Inflammatory macrophage treated with lipopolysaccharide for 1 hour (primary cell): ENCODE results near the gene MTCH1.
"Not testable (repeated sequence)": the region's sequence is repeated elsewhere in the genome, so short reads cannot be mapped to it uniquely, and the experiment has no call there.

Experiments
- DNase-seq, 2 donors: peaks; one replicate each; pipeline ENCODE4 v3.0.0-alpha.2; 2020 to 2022

Gene MTCH1

GRCh38 chr6:36947570-36948351 is 38.2 kb downstream of the MTCH1 start:
- no peak for DNase-seq

DNA sequence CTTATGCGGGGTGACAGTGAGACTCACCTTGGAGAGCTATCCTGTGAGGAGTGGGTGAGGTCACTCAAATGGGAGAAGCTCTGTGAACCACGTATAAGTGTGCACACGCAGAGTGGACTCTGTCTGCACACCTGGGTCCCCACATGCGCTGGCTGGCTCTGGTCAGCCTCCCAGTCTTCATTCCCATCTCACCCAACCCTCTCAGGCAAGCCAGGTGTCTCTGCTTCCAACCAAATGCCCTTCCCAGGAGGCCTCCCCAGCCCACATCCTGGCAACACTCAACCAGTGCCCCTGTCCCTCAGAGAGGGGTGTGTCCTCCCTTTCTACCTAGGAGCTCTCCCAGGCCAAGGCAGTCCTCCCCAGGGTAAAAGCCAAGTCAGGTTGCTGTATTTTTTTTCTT is 39.5 kb downstream of the MTCH1 start:
- DNase-seq, result no peak

- DNase-seq, result no peak
Observed at GRCh38 chr6:36945301-36945700, 40.7 kb downstream of the MTCH1 start.

DNA sequence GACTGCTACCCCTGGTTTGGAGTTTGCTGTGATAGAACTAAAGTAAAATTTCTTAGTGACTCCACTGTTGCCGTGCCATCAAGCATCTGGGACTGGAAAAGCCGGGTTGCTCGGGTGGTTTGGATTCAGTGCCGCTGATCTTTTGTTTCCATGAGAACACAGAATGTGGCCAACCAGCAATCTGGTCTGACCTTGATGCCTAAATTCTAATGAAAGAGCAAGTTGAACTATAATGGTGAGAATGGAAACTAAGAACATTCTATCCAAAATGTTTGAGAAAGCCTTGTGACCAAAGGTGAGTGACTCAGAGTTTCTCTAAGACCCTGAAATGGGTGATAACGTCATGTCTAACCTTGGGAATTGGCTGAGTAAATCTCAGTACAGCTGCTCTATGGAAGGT is 41.3 kb downstream of the MTCH1 start:
- DNase-seq, result no peak

- not testable (repeated sequence) for DNase-seq
Observed at GRCh38 chr6:36942329-36942728, 43.7 kb downstream of the MTCH1 start.

DNA sequence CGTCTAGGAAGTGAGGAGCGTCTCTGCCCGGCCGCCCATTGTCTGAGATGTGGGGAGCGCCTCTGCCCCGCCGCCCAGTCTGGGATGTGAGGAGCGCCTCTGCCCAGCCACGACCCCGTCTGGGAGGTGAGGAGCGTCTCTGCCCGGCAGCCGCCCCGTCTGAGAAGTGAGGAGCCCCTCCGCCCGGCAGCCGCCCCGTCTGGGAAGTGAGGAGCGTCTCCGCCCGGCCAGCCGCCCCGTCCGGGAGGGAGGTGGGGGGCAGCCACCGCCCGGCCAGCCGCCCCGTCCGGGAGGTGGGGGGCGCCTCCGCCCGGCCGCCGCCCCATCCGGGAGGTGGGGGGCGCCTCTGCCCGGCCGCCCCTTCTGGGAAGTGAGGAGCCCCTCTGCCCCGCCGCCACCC is 44.4 kb downstream of the MTCH1 start:
- not testable (repeated sequence) for DNase-seq

DNA sequence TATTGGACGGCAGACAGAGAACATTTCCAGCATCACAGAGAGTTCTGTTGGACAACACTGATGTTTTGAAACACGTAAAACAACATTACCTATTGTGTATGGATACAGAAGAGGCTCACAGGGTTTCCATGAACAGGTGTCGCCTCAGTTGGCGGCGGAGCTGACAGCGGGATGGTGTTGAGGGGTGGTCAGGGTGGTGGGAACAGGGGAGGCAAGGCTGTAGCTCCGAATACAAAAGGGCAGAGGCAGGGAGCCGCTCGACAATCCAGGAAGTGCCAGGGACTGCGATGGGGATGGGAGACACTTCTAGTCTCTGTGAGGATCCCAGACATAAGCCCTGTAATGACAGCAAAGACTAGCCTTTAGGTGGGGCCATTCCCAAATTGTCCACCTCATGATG is 46.0 kb downstream of the MTCH1 start:
- no peak for DNase-seq

DNA sequence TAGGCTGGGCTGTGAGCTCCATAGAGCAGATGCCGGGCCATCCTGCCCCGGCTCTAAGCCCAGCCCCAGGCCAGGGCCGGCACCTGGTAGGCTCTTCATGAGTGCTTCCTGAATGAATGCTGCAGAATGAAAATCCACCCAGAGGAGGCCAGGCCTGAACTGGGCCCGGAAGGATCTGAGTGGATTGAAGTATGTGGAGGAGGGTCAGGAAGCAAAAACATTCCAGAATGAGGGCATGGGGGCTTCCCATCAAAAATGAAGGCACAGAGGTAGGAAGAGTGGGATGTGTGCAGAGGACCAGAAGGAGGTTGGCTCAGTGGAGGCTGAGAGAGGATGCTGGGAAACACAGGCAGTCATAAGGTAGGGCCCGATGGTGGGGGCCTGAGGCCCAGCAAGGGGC is 47.0 kb downstream of the MTCH1 start:
- DNase-seq, result not testable (repeated sequence)

DNA sequence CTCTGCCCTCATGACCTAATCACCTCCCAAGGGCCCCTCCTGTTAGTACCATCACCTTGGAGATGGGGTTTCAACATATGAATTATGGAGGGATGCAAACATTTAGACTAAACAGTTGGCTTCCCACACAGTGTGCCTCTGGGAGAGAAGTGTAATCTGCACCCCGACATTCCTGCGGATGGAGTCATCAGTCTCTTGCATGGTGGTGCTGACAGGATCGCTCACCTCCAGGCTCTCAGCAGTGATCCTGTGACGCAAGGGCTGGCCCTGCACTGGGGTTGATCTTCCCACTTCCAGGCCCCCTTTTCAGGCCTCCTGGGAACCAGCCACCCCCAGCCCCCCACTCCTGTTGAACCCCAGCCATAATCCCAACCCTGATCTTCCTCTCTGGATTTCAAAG is 47.5 kb downstream of the MTCH1 start:
- DNase-seq, result no peak

DNA sequence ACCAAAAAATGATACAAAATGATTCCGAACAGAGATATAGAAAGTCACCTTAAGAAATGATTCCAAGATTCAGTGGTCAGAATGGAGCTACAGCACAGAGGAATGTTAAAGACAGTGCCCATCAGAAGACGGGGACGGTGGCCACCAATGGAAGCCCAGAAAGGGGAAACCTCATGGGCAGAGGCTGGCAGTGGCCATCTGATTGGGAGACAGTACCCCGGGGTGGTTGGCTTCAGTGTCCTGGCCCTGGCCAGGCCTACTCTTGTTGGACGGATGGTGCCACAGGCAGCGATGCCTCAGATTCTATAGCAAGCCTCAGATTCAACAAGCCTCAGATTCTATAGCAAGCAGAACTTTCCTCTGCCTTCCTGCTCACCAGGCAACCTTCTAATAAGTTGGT is 48.1 kb downstream of the MTCH1 start:
- DNase-seq, result no peak

DNA sequence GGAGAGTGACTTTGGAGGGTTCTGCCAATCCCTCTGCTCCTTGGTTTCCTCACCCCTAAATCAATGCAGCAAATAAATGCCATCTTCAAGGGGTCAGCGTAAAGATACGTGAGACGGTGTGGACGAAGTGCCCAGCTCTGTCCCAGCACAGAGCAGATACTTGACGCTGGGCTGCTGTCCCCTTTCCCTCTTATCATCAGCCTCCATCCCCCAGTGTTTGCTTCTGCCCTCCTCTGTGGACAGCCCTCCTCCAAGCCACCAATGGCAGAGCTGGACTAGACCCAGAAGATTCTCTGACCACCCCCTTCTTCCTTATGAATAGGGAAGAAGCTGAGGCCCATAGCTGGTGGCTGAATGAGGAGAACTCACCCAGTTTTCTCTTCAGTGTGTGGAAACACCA is 49.2 kb downstream of the MTCH1 start:
- DNase-seq, result no peak

DNA sequence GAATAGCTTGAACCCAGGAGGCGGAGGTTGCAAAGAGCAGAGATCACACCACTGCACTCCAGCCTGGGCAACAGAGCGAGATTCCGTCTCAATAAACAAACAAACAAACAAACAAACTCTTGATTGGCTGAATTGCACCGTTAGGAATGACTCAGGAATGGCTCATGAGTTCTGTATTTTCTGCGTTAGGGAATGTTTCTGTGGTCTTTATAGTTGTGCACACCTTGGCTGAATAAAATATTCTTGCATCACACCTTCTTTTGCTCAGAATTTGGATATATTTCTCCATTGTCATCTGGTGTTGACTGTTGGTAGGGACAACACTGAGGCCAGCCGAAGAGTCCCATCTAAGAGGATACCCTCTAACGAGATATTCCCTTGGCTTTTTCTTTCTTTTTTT is 51.1 kb downstream of the MTCH1 start:
- no peak for DNase-seq

GRCh38 chr6:36933519-36933918 is 52.5 kb downstream of the MTCH1 start:
- DNase-seq, result no peak

DNA sequence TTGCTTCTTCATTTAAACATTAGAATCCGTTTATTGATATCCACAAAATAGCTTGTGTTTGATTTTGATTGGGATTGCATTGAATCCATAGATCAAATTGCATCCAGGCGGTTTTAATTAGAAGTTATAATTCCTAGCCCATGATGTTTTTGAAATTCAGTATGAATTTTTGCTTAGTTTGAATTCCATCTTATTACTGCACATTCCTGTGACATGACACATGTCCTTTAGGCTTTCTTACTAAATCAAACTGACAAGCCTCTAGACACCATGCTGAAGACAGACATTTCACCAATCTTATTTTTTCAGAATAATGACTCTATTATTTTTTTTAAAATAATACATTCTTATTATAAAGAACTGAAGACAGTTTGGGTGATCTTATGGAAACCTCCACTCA is 52.9 kb downstream of the MTCH1 start:
- DNase-seq, result no peak

DNA sequence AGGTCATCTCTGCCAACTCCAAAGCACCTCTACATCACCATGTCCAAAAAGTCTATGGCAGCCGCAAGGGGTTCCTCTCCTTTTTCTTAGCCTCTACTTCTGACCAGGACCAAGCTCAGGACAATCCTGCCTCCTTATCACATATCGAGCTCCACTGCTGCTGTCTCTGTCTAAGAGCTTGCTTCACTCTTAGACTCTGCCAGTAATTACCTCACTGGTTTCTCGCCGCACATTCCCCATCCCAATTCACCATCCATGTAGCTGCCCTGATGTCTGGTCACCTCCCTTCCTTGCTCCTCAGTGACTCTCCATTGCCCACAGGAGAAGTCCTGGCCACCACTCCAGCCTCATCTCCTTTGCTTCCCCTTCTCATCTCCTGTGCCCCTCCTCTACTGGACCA is 55.5 kb downstream of the MTCH1 start:
- no peak for DNase-seq

GRCh38 chr6:36929607-36930006 is 56.4 kb downstream of the MTCH1 start:
- DNase-seq, result no peak

- no peak for DNase-seq
Observed at GRCh38 chr6:36929152-36929551, 56.8 kb downstream of the MTCH1 start.

DNA sequence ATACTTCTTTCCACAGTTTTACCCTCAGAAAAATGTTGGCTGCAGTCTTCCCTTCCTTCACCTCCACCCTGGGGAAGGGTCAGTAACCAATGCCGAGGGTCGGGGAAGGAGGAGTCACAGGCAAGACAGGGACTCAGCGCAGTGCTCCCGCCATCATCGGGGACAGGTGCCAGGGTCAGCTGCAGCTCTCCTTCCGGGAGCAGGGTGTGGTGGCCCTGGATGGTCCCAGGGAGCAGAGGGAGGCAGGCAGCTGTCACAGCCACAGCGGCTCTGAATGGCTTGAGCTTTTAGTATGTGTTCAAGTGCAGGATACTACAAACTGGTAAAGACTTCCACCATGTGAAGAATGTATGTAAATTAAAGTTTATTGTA is 57.5 kb downstream of the MTCH1 start:
- DNase-seq, result no peak

DNA sequence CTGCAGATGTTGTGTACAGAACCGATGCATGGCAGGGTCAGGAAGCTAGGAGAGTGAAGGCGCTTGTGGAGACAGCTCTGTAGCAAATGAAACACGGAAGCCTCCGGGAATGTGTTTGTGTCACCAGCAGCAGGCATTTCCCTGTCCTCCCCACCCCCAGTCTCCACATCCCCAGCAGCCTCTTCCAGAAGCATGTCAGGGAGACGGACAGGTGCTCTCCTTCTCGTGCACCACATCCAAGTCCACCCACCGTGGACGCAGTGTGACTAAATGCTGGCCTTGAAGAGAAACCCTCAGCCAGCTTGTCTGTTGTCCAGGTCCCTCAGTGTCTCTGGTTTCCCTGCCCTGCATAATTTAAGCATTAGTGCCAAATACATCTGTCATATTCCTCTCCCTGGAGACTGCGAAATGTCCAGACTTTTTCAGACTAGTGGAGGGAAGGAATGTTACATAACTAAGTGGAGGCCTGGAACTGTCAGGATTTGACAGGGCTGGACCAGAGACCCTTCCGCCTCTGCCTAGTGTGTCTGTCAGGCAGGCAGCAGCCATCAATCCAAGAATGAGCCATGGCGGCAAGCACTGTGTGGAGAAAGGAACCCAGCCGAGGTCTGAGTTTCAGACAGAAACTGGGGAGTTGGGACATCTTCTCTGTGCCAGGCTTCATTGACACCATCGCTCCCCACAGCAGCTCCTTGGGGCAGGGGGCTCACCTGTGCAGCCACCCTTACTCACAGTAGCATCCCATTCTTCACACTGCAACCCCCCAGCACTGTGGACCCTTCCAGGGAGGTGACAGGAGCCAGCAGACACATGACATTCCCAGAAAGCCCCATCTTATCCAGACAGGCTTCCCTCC is 58.1 kb downstream of the MTCH1 start:
- DNase-seq, result no peak

GRCh38 chr6:36926708-36927513 is 59.1 kb downstream of the MTCH1 start:
- no peak for DNase-seq

DNA sequence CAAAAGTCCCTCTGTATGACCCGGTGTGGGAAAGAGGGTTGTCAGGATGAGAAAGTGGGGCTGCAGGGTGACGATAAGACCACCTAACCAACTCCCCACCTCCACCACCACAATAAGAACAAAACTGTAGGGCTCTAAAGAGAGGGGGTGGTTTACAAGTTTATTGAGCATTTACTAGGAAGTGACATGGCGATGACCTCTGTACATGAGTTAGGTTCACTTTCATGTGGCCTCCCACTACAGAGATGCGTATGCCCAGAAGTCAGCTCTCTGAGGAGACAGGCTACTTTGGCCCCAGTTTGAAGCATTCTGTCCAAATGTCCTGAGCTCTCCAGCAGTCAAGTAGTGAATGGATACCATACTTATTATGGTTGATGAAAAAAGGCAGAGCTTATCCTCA is 60.2 kb downstream of the MTCH1 start:
- DNase-seq, result no peak

GRCh38 chr6:36924778-36925374 is 61.1 kb downstream of the MTCH1 start:
- no peak for DNase-seq

DNA sequence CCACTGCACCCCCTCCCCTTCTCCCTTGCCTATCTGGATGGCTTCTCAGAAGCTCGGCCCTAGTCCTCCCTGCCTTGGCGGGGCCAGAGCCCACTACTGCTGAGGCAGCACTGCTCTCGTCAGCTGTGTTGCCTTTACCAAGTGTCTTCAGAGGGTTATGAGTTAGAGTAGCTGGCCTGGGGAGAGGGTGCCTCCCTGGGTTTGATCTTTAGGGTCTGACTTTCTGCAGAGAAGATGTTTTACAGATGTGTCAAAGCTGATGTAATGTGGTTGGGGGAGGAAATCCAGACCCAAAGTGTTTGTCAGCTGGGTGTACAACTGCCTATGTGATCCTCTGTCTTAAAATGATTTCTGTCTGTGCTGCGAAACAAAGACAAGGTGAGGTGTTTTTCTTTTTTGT is 61.9 kb downstream of the MTCH1 start:
- DNase-seq, result no peak
